Measurements from ENCODE around the gene ITPRID1. TPM values are rescaled to one million over a fixed set of nuclear protein-coding genes. Genes with fewer than 3 reads are reported as not detected.
"Not testable (repeated sequence)": the region's sequence is repeated elsewhere in the genome, so short reads cannot be mapped to it uniquely, and the experiment has no call there.

ITPRID1 gene
- polyA plus RNA-seq, 1 donor, result 0.25 TPM

- H3K9me3 ChIP-seq (ENCODE audit: control insufficient read depth, low read depth, low read length), result no peaks in the 10 kb centered on the region
- 92% methylated on average over 2 of the region's 2 CpGs for WGBS (ENCODE audit: insufficient coverage, low lambda C conversion rate)
Measured at GRCh38 chr7:31512166-31512565, 1.7 kb upstream of the ITPRID1 start.

GRCh38 chr7:31516680-31517502 is 3.0 kb downstream of the ITPRID1 start:
- Histone ChIP-seq H3K27me3 (ENCODE audit: control insufficient read depth, insufficient read depth, low read length) (no peaks in the 10 kb centered on the region), H3K36me3 (ENCODE audit: control insufficient read depth, insufficient read depth, low read length) (no peaks in the 10 kb centered on the region), H3K27ac (ENCODE audit: low read length) (no peak overlapping the region), H3K9me3 (ENCODE audit: control insufficient read depth, low read depth, low read length) (peaks cover 5% of the 10 kb centered on the region), H3K4me1 (ENCODE audit: control insufficient read depth, insufficient read depth, low read length) (no peaks in the 10 kb centered on the region), H3K4me3 (ENCODE audit: low read length) (no peak overlapping the region)
- WGBS (ENCODE audit: insufficient coverage, low lambda C conversion rate), result no CpG with 5 or more reads among the region's 16 CpGs
- DNase-seq, result no peak

More at GRCh38 chr7:31512166-31512565, 1.7 kb upstream of the ITPRID1 start:
- Histone ChIP-seq H3K27ac (ENCODE audit: low read length) (no peak overlapping the region), H3K27me3 (ENCODE audit: control insufficient read depth, insufficient read depth, low read length) (no peaks in the 10 kb centered on the region), H3K36me3 (ENCODE audit: control insufficient read depth, insufficient read depth, low read length) (no peaks in the 10 kb centered on the region), H3K4me1 (ENCODE audit: control insufficient read depth, insufficient read depth, low read length) (no peaks in the 10 kb centered on the region), H3K4me3 (ENCODE audit: low read length) (no peak overlapping the region)
- no peak for DNase-seq

- H3K36me3 ChIP-seq (ENCODE audit: control insufficient read depth, insufficient read depth, low read length), result no peaks in the 10 kb centered on the region
- DNase-seq, result no peak
- no peak overlapping the region for H3K4me3 ChIP-seq (ENCODE audit: low read length)
- no peaks in the 10 kb centered on the region for H3K4me1 ChIP-seq (ENCODE audit: control insufficient read depth, insufficient read depth, low read length)
- H3K9me3 ChIP-seq (ENCODE audit: control insufficient read depth, low read depth, low read length), result peaks cover 5% of the 10 kb centered on the region
- no peak overlapping the region for H3K27ac ChIP-seq (ENCODE audit: low read length)
- H3K27me3 ChIP-seq (ENCODE audit: control insufficient read depth, insufficient read depth, low read length), result no peaks in the 10 kb centered on the region
- no CpG with 5 or more reads among the region's 31 CpGs for WGBS (ENCODE audit: insufficient coverage, low lambda C conversion rate)
Measured at GRCh38 chr7:31517513-31517912, 3.6 kb downstream of the ITPRID1 start.

- no peak overlapping the region for H3K4me3 ChIP-seq (ENCODE audit: low read length)
- WGBS (ENCODE audit: insufficient coverage, low lambda C conversion rate), result no CpG with 5 or more reads among the region's 4 CpGs
Measured at GRCh38 chr7:31518766-31519165, 4.9 kb downstream of the ITPRID1 start.

GRCh38 chr7:31521336-31522010 is 7.6 kb downstream of the ITPRID1 start:
- Histone ChIP-seq H3K36me3 (ENCODE audit: control insufficient read depth, insufficient read depth, low read length) (no peaks in the 10 kb centered on the region), H3K27ac (ENCODE audit: low read length) (peak overlapping the region; percentile 44), H3K4me3 (ENCODE audit: low read length) (no peak overlapping the region), H3K4me1 (ENCODE audit: control insufficient read depth, insufficient read depth, low read length) (peaks cover 4% of the 10 kb centered on the region), H3K27me3 (ENCODE audit: control insufficient read depth, insufficient read depth, low read length) (no peaks in the 10 kb centered on the region), H3K9me3 (ENCODE audit: control insufficient read depth, low read depth, low read length) (peaks cover 5% of the 10 kb centered on the region)
- DNase-seq, result peak in 1 of 2 donors; percentile 30
- 100% methylated on average over 1 of the region's 5 CpGs for WGBS (ENCODE audit: insufficient coverage, low lambda C conversion rate)

More at GRCh38 chr7:31518766-31519165, 4.9 kb downstream of the ITPRID1 start:
- H3K36me3 ChIP-seq (ENCODE audit: control insufficient read depth, insufficient read depth, low read length), result no peaks in the 10 kb centered on the region
- no peaks in the 10 kb centered on the region for H3K4me1 ChIP-seq (ENCODE audit: control insufficient read depth, insufficient read depth, low read length)
- peaks cover 5% of the 10 kb centered on the region for H3K9me3 ChIP-seq (ENCODE audit: control insufficient read depth, low read depth, low read length)
- H3K27ac ChIP-seq (ENCODE audit: low read length), result no peak overlapping the region
- no peak for DNase-seq
- no peaks in the 10 kb centered on the region for H3K27me3 ChIP-seq (ENCODE audit: control insufficient read depth, insufficient read depth, low read length)

- Histone ChIP-seq H3K27me3 (ENCODE audit: control insufficient read depth, insufficient read depth, low read length) (no peaks in the 10 kb centered on the region), H3K4me3 (ENCODE audit: low read length) (no peak overlapping the region), H3K27ac (ENCODE audit: low read length) (peak overlapping the region; percentile 77), H3K4me1 (ENCODE audit: control insufficient read depth, insufficient read depth, low read length) (peaks cover 12% of the 10 kb centered on the region), H3K36me3 (ENCODE audit: control insufficient read depth, insufficient read depth, low read length) (no peaks in the 10 kb centered on the region), H3K9me3 (ENCODE audit: control insufficient read depth, low read depth, low read length) (no peaks in the 10 kb centered on the region)
- peak; percentile 82 to 92 for DNase-seq
Measured at GRCh38 chr7:31526864-31527263, 13.0 kb downstream of the ITPRID1 start.

GRCh38 chr7:31529103-31529502 is 15.2 kb downstream of the ITPRID1 start:
- H3K27ac ChIP-seq (ENCODE audit: low read length), result no peak overlapping the region
- H3K27me3 ChIP-seq (ENCODE audit: control insufficient read depth, insufficient read depth, low read length), result no peaks in the 10 kb centered on the region
- WGBS (ENCODE audit: insufficient coverage, low lambda C conversion rate), result 100% methylated on average over 1 of the region's 1 CpG
- no peak for DNase-seq
- no peak overlapping the region for H3K4me3 ChIP-seq (ENCODE audit: low read length)
- H3K36me3 ChIP-seq (ENCODE audit: control insufficient read depth, insufficient read depth, low read length), result no peaks in the 10 kb centered on the region
- H3K4me1 ChIP-seq (ENCODE audit: control insufficient read depth, insufficient read depth, low read length), result peaks cover 12% of the 10 kb centered on the region
- no peaks in the 10 kb centered on the region for H3K9me3 ChIP-seq (ENCODE audit: control insufficient read depth, low read depth, low read length)

GRCh38 chr7:31540651-31541185 is 26.8 kb downstream of the ITPRID1 start:
- not testable (repeated sequence) for H3K27me3 ChIP-seq (ENCODE audit: control insufficient read depth, insufficient read depth, low read length); H3K36me3 ChIP-seq (ENCODE audit: control insufficient read depth, insufficient read depth, low read length); H3K9me3 ChIP-seq (ENCODE audit: control insufficient read depth, low read depth, low read length); H3K4me3 ChIP-seq (ENCODE audit: low read length)
- peaks cover 14% of the 10 kb centered on the region for H3K4me1 ChIP-seq (ENCODE audit: control insufficient read depth, insufficient read depth, low read length)
- H3K27ac ChIP-seq (ENCODE audit: low read length), result peak overlapping the region; percentile 40
- WGBS (ENCODE audit: insufficient coverage, low lambda C conversion rate), result no CpG with 5 or more reads among the region's 3 CpGs
- peak in 1 of 2 donors; percentile 62 for DNase-seq

GRCh38 chr7:31545549-31545948 is 31.7 kb downstream of the ITPRID1 start:
- Histone ChIP-seq H3K27ac (ENCODE audit: low read length) (no peak overlapping the region), H3K4me1 (ENCODE audit: control insufficient read depth, insufficient read depth, low read length) (peaks cover 17% of the 10 kb centered on the region), H3K9me3 (ENCODE audit: control insufficient read depth, low read depth, low read length) (no peaks in the 10 kb centered on the region), H3K36me3 (ENCODE audit: control insufficient read depth, insufficient read depth, low read length) (no peaks in the 10 kb centered on the region), H3K4me3 (ENCODE audit: low read length) (no peak overlapping the region), H3K27me3 (ENCODE audit: control insufficient read depth, insufficient read depth, low read length) (no peaks in the 10 kb centered on the region)
- DNase-seq, result no peak
- WGBS (ENCODE audit: insufficient coverage, low lambda C conversion rate), result no CpG with 5 or more reads among the region's 1 CpG

- DNase-seq, result peak; percentile 69 to 92
- H3K27me3 ChIP-seq (ENCODE audit: control insufficient read depth, insufficient read depth, low read length), result no peaks in the 10 kb centered on the region
- no peaks in the 10 kb centered on the region for H3K36me3 ChIP-seq (ENCODE audit: control insufficient read depth, insufficient read depth, low read length)
Measured at GRCh38 chr7:31549611-31550010, 35.7 kb downstream of the ITPRID1 start.

More at GRCh38 chr7:31549611-31550010, 35.7 kb downstream of the ITPRID1 start:
- H3K27ac ChIP-seq (ENCODE audit: low read length), result peak overlapping the region; percentile 56
- peaks cover 18% of the 10 kb centered on the region for H3K4me1 ChIP-seq (ENCODE audit: control insufficient read depth, insufficient read depth, low read length)
- H3K4me3 ChIP-seq (ENCODE audit: low read length), result no peak overlapping the region
- no peaks in the 10 kb centered on the region for H3K9me3 ChIP-seq (ENCODE audit: control insufficient read depth, low read depth, low read length)
